Muscle layer of duodenum (tissue), 2 donors: ENCODE data around the gene ZMIZ1.
A peak's percentile ranks its signal among the peaks of the same experiment; 100 is the strongest.

Source experiments
- H3K27ac ChIP-seq: one replicate; pipeline ENCODE4 v1.7.0; 2013; ENCODE audit warnings: mild to moderate bottlenecking, low read length
- H3K27me3 ChIP-seq: one replicate; pipeline ENCODE4 v1.7.0; 2013; ENCODE audit warnings: low read depth, mild to moderate bottlenecking, control low read depth, low read length
- H3K36me3 ChIP-seq, 2 donors: one replicate each; pipeline ENCODE4 v1.7.0; 2013; ENCODE audit warnings: low read length in 2 of 2, control low read depth in 1 of 2, mild to moderate bottlenecking in 1 of 2; ENCODE audit not compliant: insufficient read depth in 2 of 2, control insufficient read depth in 1 of 2
- H3K4me1 ChIP-seq, 2 donors: one replicate each; pipeline ENCODE4 v1.7.0; 2013; ENCODE audit warnings: low read length in 2 of 2, mild to moderate bottlenecking in 2 of 2, control low read depth in 1 of 2, moderate library complexity in 1 of 2; ENCODE audit not compliant: insufficient read depth in 2 of 2, control insufficient read depth in 1 of 2
- H3K4me3 ChIP-seq, 2 donors: one replicate each; pipeline ENCODE4 v1.7.0; 2013; ENCODE audit warnings: low read length in 2 of 2, low read depth in 1 of 2, mild to moderate bottlenecking in 1 of 2
- H3K9me3 ChIP-seq, 2 donors: one replicate each; pipeline ENCODE4 v1.7.0; 2013; ENCODE audit warnings: low read length in 2 of 2, control low read depth in 1 of 2, mild to moderate bottlenecking in 1 of 2; ENCODE audit not compliant: control insufficient read depth in 1 of 2
- donor health status: healthy.

ZMIZ1 gene

DNA sequence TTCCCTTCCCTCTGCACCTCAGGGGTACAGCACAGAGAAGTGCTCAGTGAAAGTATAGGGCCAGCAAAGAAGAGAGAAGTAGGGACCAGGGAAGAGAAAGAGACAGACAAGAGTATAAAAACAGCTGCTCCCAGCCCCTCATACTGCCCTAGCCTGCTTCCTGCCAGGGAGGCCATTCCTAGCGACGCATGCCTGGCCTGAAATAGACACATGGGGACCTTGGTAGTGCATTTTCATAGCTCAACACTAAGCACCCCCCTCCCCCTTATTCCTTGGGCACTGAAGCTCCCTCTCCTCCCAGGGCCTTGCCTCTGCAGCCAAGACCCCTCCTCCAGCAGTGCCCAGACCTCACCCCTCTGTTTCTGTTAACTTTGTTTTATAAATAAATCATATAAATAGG lies 64.7 kb downstream of the ZMIZ1 start:
- Histone ChIP-seq H3K36me3 (peaks cover 0 to 6% of the 10 kb centered on the region in 2 donors), H3K9me3 (no peaks in the 10 kb centered on the region), H3K4me1 (peaks cover 16 to 85% of the 10 kb centered on the region in 2 donors), H3K27me3 (no peaks in the 10 kb centered on the region), H3K27ac (no peak overlapping the region), H3K4me3 (no peak overlapping the region)

DNA sequence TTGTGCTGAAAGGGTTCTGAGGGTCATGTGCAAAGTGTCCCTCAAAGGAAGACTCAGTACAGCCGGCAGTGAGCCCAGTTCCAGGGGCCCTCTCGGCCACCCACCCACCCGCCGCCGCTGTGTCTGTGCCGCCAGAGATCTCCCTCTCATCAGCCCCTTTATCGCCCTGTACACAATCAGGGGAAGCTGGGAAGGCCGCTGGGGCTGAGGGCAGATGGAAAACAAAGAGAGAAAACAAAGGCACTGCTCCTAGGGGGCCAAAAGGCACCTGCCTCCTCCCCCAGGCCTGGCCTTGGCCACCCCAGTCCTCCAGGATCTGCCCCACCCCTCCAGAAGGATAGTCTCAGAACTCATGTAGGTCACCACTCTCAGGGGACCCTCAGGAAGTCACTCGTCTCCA lies 67.0 kb downstream of the ZMIZ1 start:
- Histone ChIP-seq H3K4me3 (no peak overlapping the region), H3K36me3 (peaks cover 0 to 3% of the 10 kb centered on the region in 2 donors), H3K27ac (no peak overlapping the region), H3K9me3 (no peaks in the 10 kb centered on the region), H3K4me1 (peaks cover 8 to 77% of the 10 kb centered on the region in 2 donors), H3K27me3 (no peaks in the 10 kb centered on the region)

DNA sequence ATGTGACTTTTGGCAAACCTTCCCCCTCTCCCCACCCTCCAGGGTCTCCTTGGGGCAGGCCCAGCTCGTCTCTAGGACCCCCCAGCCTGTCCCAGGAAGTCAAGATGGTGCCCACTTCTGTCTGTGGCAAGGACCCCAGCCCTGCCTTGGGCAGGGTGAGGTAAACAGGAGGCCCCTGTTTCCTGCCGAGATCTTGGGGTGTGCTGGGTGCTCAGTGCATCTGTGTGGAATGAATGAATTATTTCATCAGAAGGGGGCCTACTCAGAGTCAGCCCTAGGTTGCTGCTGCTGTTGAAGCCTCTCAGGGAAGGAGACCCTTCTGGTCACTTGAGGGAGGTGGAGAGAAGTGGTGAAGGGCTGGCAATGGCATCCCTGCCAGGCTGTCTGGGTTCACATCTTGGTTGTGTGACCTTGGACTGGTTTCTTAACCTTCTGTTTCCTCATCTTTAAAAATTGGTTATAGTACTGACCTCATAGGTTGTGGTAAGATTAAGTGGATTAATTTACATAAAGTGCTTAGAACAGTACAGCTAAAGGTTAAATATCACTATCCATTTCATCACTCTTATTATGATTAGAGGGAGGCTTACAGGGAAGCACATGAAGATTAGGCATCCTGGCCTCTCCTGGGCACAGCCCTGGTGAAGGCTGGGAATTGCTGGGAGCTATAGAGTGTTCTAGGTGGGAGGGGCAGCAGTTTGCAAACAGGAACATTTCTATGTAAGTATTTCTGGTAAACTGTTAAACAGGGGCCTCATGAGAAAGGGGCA lies 67.7 kb downstream of the ZMIZ1 start:
- Histone ChIP-seq H3K36me3 (no peaks in the 10 kb centered on the region), H3K9me3 (no peaks in the 10 kb centered on the region), H3K27ac (no peak overlapping the region), H3K4me1 (peaks cover 8 to 73% of the 10 kb centered on the region in 2 donors), H3K27me3 (no peaks in the 10 kb centered on the region), H3K4me3 (no peak overlapping the region)

DNA sequence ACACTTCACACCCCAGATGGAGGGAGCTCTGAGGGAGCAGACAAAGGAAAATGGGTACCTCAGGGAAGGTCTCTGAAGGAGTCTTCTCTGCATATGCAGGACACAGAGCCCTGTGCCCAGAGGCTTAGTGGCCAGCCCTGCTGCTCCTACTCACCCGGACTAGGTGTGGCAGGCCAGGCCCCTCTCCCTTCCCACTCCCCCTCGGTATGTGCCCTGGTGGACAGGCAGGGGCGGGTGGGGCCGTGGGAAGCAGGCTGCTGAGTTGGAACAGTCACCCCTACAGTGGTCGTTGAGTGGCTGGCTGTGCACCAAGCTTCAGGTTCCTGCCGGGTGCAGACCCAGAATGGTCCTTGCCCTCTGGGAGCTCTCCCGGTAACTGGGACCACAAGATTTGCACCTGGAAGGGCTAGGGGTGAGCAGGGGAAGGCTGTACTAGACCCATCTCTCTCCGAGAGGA lies 68.6 kb downstream of the ZMIZ1 start:
- Histone ChIP-seq H3K4me1 (peaks cover 8 to 71% of the 10 kb centered on the region in 2 donors), H3K36me3 (peaks cover 0 to 2% of the 10 kb centered on the region in 2 donors), H3K4me3 (no peak overlapping the region), H3K9me3 (no peaks in the 10 kb centered on the region), H3K27me3 (no peaks in the 10 kb centered on the region), H3K27ac (no peak overlapping the region)

DNA sequence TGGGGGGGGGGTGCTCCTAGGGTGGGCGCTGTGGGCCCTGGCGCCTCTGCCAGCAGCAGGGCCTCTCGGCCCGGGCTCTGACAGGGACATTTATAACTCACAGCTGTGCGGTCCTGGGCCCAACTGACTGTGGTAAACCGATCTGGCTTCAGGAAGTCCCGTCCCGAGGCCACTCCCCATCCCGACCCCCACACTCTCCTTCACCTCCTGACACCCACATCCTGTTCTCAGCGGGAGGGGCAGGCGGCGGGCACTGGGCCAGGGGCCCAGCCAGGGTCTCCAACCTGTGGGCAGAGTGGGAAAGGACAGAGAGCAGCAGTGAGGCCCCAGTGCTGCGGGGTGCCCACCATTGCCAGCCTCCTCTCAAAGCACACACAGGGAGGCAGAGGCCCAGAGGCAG lies 69.1 kb downstream of the ZMIZ1 start:
- Histone ChIP-seq H3K27me3 (no peaks in the 10 kb centered on the region), H3K9me3 (no peaks in the 10 kb centered on the region), H3K4me3 (no peak overlapping the region), H3K27ac (peak overlapping the region; percentile 76), H3K36me3 (peaks cover 0 to 5% of the 10 kb centered on the region in 2 donors), H3K4me1 (peaks cover 8 to 66% of the 10 kb centered on the region in 2 donors)

DNA sequence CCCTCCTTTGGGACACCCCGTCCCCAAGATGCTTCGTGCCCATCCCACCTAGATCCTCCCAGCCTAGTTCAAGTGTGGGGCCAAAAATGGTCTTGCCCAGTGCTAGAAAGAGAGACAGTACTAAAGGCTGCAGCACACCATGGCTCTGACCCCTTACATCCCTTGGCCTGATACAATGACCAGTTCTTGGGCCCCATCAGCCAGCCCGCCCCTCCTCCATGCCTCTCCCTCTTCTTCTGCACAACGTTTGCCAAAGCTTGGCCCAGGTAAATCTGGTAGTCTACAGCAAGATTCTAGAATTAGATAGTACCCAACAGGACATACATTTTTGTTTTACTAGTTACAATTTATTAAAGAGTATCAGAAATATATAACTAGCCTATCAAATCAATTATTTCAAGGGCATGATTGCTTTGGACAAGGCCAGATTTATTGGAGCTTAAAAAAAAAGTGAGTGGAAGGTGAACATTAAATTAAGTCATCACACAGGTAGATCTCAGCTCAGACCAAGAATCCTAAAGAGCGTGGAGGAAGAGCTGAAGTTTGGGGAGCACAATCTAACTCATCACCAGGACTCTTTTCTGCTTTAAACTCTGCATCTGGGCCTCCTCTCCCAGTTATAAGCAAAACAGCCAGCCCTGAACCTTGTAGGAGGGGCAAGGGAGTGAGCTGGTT lies 69.8 kb downstream of the ZMIZ1 start:
- H3K27me3 ChIP-seq: no peaks in the 10 kb centered on the region
- no peak overlapping the region for H3K4me3 ChIP-seq
- H3K4me1 ChIP-seq: peaks cover 8 to 64% of the 10 kb centered on the region in 2 donors
- H3K36me3 ChIP-seq: peaks cover 0 to 5% of the 10 kb centered on the region in 2 donors
- peak overlapping the region; percentile 76 for H3K27ac ChIP-seq
- H3K9me3 ChIP-seq: no peaks in the 10 kb centered on the region

DNA sequence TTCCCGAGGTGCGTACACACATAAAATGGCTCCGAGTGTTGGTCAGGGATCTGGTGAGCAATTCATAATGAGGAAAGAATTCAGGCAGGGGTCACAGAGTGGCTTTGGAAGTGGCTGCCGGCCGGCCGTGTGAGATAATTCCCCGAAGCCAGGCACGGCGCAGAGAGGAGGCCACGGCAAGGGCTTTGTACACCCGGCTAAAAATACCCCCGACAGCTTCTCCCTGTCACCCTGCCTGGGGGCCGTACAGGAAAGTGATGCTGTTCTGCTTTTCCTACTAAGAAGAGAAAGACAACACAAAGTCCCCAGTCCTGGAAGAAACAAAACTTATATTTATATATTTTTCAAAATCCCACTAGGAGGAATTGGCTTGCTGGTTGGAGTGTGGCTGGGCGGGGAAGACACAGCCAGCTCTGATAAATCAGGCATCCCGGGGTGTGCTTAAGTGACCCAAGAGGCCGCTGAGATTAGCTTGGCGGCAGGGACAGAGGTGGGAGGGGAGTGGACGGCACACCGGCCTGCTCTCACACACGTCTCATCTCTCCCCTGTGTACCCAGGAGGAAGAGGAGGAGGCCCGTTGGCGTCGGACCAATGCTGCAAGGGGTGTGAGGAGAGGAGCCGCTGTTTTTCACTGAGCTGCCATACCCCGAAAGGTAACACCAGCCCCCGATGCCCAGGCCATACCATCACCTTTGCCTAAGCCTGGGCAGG lies 70.5 kb downstream of the ZMIZ1 start:
- no peaks in the 10 kb centered on the region for H3K9me3 ChIP-seq
- no peaks in the 10 kb centered on the region for H3K27me3 ChIP-seq
- peaks cover 0 to 5% of the 10 kb centered on the region in 2 donors for H3K36me3 ChIP-seq
- peak overlapping the region; percentile 76 for H3K27ac ChIP-seq
- peaks cover 8 to 64% of the 10 kb centered on the region in 2 donors for H3K4me1 ChIP-seq
- no peak overlapping the region for H3K4me3 ChIP-seq

DNA sequence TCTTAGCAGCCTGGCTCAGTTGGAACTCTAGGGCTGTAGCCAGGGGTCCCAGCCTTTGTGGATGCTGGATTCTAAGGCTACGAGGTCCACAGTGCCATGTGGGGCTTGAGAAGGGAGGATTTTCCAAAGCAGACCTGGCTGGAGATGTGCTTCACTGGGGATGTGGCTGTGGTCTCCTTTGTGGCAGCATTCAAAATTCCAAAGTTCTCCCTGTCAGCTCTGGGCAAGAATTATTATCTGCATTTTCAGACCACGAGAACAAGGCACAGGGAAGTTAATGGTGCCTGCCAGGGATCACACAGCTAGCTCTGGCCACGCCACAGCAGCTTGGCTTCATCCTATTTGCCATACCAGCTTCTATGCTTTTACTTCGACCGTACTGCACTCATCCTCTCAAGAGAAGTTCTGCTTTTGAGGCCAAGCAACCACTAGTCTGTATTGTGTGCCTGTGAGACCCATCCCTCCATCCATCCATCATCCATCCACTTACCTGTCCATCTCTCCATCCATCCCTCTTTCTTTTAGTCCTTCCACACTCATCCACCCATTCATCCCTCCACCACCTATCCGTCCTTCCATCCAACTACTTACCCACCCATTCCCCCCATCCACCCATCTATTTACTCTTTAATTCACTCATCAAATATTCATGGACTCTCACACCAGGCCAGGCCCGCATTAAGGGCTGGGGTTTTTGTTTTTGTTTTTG lies 71.5 kb downstream of the ZMIZ1 start:
- Histone ChIP-seq H3K36me3 (peaks cover 0 to 5% of the 10 kb centered on the region in 2 donors), H3K27ac (no peak overlapping the region), H3K4me1 (peaks cover 17 to 71% of the 10 kb centered on the region in 2 donors)

DNA sequence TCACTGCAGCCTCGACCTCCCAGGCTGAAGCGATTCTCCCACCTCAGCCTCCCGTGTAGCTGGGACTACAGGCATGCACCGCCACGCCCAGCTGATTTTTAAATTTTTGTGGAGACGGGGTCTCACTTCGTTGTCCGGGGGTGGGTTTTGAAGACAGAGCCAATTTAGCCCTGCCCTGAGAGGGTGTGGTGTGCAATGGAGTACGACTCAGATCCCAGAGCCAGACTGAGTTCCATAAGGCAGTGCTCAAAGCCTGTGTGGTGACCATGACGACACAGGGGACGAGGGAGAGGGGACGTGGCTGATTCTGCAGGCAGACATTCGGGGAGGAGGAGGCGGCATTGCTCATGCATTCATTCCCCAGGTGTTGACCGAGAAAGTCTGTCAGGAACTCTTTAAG lies 72.1 kb downstream of the ZMIZ1 start:
- Histone ChIP-seq H3K27me3 (no peaks in the 10 kb centered on the region), H3K36me3 (peaks cover 0 to 5% of the 10 kb centered on the region in 2 donors), H3K4me1 (peaks cover 20 to 72% of the 10 kb centered on the region in 2 donors), H3K4me3 (no peak overlapping the region), H3K9me3 (no peaks in the 10 kb centered on the region), H3K27ac (no peak overlapping the region)

More for the DNA sequence above, 71.5 kb downstream of the ZMIZ1 start:
- H3K27me3 ChIP-seq: no peaks in the 10 kb centered on the region
- H3K9me3 ChIP-seq: no peaks in the 10 kb centered on the region
- no peak overlapping the region for H3K4me3 ChIP-seq

DNA sequence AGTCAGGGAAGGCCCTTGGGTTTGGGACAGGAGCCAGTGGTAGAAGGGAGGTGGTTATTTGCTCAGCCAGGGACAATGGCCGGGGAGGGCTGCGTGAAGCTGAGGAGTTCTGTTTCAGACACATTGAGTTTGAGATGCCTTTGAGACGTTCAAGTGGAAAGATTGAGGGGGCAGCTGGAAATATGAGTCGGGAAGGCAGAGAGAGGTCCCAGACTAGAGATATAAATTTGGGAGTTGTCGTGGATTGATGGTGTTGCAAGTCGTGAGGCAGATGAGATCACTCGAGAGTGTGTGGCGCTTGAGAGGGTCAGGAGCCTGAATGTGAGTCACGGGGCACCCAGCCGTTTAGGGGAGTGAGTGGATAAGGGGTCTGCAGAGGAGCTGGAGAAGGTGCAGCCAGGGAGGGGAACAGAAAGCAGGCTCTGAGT lies 73.3 kb downstream of the ZMIZ1 start:
- Histone ChIP-seq H3K36me3 (peaks cover 0 to 5% of the 10 kb centered on the region in 2 donors), H3K9me3 (no peaks in the 10 kb centered on the region), H3K4me3 (no peak overlapping the region), H3K27me3 (no peaks in the 10 kb centered on the region), H3K27ac (peak overlapping the region; percentile 5), H3K4me1 (peaks cover 30 to 73% of the 10 kb centered on the region in 2 donors)
